ENCODE measurements around the gene LDLRAD2.
"Not testable (repeated sequence)": the region's sequence is repeated elsewhere in the genome, so short reads cannot be mapped to it uniquely, and the experiment has no call there.

The LDLRAD2 gene

DNA sequence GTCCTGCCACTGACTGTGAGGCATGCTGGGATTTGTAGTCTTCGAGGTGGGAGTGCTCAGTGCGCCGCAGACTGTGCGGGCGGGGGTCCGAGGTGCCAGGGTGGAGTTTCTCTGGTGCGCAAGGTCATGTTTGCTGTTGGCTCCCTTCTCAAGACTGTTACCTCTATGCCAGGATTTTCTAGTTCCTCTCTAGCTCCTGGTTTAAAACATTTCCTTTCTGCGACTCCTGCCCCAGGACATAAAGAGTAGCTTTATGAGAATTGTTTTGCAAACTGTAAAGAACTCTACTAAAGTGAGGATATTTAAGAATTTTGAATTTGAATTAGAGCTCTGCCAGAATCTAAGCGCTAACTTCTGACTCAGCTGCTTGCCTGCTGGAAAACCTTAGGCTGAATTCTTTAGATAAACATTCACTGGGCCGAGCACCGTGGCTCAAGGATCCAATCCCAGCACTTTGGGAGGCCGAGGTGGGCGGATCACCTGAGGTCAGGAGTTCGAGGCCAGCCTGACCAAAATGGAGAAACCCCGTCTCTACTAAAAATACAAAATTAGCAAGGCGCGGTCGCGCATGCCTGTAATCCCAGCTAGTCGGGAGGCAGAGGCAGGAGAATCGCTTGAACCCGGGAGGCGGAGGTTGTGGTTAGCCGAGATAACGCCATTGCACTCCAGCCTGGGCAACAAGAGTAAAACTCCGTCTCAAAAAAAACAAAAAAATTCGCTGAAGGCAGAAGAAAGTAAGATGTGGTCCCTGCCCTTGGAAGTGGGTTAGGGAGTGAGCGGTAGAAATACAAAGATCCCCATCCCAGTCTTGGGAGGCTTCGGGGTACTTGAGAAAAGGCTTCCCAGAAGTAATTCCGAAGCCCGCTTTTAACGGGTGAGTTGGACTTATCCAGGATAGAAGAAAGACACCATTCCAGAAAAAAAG, 28.1 kb upstream of the LDLRAD2 start:
- no peak for DNase-seq (ENCODE audit: low spot score)

DNA sequence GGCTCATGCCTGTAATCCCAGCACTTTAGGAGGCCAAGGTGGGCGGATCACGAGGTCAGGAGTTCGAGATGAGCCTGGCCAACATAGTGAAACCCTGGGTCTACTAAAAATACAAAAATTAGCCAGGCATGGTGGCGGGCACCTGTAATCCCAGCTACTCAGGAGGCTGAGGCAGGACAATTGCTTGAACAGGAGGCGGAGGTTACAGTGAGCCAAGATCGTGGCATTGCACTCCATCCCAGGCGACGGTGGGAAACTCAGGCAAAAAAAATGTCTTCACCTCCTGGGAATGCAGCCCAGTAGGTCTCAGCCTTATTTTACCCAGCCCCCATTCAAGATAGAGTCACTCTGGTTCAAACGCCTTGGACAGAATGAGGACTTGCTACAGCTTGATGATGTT, 26.3 kb upstream of the LDLRAD2 start:
- not testable (repeated sequence) for DNase-seq (ENCODE audit: low spot score)

DNA sequence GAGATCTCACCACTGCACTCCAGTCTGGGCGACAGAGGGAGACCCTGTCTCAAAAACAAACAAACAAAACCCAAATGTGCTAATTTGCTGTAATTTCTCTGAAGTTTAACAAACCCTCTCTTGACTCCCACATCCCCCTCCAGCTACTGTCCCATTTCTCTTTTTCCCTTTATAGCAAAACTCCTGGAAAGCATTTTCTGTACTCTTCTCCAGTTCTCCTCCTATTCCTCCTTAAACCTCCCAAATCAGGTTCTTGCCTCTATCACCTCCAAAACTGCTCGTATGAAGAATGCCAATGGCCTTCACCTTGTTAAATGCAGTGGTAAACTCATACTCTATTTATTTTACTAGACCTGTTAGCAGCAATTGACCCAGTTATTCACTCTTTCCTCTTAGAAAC, 25.4 kb upstream of the LDLRAD2 start:
- DNase-seq (ENCODE audit: low spot score), result no peak

DNA sequence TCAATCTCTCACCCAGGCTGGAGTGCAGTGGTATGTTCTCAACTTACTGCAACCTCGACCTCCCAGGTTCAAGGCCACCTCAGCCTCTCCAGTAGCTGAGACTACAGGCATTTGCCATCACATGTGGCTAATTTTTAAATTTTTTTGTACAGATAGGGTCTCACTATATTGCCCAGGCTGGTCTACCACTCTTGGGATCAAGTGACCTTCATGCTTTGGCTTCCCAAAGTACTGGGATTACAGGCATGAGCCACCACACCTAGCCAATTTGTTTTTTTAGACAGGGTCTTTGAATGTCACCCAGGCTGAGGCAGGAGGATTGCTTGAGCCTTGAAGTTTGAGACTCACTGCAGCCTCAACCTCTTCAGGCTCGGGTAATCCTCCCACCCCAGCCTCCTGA, 19.0 kb upstream of the LDLRAD2 start:
- DNase-seq (ENCODE audit: low spot score), result no peak

DNA sequence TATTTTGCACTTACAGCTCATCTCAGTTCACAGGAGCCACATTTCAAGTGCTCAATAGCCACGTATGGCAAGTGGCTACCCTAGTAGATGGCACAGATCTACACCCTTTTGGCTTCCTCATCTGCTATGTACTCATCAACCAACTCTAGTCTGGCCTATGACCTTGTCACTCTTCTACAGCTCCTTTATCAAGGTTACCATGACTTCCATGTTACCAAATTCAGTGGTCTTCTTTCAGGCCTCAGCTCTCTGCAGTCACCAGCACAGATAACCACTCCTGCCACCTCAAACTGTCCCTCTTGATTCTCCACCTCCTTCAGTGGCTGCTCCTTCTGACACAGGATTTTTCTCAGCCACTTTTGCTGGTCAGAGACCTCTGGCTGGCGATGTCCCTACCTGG, 17.4 kb upstream of the LDLRAD2 start:
- no peak for DNase-seq (ENCODE audit: low spot score)

DNA sequence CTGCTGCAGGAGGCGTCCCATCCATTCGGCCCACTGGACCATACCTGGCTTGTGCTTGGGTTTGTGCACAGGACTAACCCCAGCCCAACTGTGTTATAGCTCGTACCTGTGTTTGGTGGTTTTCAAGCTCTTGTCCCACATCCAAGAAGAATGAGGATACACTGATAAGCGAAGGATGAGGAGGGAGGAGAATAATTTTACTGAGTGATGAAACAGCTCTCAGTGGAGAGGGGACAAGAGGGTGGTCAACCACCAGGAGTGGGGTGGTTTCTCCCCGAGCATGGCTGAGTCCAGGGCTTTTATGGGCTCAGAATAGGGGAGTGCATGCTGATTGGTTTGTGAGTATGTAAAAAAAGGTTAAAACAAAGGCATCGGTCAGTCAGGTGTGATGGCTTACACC, 17.0 kb upstream of the LDLRAD2 start:
- no peak for DNase-seq (ENCODE audit: low spot score)

DNA sequence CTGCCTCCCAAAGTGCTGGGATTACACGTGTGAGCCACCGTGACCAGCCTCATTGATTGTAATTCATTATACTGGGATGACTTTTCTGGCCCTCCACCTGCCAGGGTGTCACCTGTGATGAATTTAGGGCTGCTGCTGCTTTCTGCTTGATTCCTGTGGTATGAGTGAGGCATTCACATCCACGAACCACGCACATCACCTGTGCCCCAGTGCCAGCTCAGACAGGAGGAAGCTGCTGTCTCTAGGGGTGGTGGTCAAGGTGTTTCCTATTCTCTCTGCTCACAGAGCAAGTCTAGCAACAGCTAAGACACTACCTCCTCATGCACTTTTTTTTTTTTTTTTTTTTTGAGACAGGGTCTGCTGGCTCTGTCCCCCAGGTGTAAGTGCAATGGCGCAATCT, 12.3 kb upstream of the LDLRAD2 start:
- no peak for DNase-seq (ENCODE audit: low spot score)

DNA sequence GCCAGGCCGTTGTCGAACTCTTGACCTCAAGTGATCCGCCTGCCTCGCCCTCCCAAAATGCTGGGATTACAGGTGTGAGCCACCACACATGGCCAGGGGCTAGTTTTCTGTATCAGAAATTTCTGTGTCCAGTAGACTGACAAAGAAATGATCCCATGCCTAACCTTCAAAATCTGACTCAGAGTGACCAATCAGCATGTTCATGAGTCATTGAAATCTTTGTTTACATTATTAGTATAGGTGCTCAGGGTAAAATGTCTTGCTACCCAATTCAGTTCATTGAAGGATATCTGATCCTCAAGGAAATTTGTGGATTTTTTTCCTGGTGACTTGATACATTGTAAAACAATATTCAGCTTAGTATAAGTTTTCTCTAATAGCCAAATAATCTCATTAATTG, 11.0 kb upstream of the LDLRAD2 start:
- no peak for DNase-seq (ENCODE audit: low spot score)

DNA sequence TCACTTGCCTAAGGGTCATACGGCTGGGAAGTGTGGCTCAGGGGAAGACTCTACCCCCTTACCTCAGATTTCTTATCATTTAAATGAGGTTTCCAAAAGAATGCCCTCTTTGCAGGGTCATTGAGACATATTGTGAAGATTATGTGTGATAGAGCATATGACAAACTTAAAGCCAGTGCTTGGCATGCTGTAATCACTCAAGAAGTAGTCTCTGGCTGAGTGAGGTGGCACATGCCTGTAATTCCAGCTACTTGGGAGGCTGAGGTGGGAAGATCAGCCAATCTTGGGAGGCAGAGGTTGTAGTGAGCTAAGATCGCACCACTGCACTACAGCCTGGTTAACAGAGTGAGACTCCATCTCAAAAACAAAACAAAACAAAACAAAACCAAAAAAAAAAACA, 7.5 kb upstream of the LDLRAD2 start:
- no peak for DNase-seq (ENCODE audit: low spot score)

DNA sequence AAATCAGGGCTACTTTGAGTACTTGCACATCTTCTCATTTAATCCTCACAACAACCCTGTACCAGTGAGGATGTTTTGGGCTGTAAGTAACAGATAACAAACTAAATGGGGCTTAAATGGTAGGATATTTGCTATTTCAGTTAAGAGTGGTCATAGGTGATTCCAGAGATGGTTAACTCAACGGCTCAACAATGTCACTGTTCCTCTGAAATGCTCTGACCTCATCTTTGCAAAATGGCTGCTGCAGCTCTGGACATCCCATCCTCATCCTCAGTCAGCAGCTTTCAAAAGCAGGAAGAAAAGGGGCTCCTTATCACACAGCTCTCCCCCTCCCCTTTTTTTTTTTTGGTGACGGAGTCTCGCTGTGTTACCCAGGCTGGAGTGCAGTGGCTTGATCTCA, 1.5 kb downstream of the LDLRAD2 start:
- DNase-seq (ENCODE audit: low spot score), result no peak

DNA sequence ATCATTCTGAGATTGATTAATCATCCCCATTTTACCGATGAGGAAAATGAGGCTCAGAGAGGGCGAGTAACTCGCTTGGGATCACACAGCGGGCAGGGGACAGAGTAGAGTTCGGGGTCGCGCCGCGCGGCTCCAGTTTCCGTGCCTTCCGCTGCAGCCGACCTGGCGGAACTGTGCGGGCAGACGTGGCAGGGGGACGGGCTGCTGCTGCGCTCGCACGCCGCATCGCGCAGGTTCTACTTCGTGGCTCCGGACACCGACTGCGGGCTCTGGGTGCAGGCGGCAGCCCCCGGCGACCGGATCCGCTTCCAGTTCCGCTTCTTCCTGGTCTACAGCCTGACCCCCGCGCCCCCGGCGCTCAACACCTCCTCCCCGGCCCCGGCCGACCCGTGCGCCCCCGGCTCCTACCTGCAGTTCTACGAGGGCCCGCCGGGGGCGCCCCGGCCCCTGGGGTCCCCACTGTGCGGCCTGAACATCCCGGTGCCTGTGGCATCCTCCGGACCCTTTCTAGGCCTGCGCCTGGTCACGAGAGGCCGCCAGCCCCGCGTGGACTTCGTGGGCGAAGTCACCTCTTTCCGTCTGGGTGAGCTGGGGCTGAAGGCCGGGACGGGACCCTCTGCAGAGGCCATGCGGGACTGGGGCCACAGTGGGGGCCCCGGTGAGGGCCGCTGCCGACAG, 2.3 kb downstream of the LDLRAD2 start:
- peak; percentile 10 for DNase-seq (ENCODE audit: low spot score)

DNA sequence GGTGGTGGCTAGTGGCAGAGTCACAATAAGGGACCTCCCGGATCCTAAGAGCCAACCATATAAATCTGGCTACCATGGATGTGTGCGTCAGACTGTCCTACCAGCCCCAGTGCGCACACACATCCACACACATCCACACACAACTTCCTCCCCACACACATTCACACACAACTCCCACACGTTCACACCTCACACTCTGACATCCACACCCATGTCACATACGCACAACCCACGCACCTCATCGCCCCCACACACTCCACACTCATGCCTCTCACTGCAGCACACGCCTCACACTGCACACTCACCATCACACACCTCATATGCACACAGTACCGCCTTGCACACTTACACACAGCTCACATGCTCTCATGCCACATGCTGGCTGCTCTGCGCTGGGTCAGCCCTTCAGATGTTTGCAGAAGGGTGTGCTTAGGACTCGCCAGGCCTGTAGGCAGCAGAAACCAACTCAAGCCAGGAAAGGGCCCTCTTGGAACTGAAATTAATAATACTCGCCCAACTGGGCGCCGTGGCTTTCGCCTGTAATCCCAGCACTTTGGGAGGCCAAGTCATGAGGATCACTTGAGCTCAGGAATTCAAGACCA, 3.0 kb downstream of the LDLRAD2 start:
- DNase-seq (ENCODE audit: low spot score), result peak; percentile 1

DNA sequence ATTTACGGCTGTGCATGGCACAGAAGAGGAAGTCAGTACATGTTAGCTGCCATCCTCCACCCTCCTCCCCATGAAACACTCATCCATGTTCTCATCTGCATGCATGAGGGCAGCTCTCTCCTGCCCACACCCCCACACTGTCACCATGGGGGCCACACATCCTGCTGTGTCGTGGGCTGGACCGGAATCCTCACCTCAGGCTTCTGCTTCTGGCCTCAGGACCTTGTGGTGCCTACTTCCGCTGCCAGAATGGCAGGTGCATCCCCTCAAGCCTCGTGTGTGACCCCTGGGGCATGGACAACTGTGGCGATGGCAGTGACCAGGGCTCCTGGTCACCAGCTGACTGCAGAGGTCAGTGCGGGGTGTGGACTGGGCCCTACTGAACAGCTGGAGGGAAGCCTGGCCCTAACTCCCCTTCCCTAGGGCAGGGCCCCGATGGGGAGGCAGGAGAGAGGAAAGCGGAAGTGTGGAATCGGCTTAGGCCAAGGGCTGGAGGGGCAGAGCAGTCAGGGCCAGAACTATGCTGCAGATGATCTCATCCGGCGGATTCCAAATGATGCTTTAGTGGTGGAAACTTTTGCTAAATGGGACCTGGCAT, 3.8 kb downstream of the LDLRAD2 start:
- DNase-seq (ENCODE audit: low spot score), result peak; percentile 3

DNA sequence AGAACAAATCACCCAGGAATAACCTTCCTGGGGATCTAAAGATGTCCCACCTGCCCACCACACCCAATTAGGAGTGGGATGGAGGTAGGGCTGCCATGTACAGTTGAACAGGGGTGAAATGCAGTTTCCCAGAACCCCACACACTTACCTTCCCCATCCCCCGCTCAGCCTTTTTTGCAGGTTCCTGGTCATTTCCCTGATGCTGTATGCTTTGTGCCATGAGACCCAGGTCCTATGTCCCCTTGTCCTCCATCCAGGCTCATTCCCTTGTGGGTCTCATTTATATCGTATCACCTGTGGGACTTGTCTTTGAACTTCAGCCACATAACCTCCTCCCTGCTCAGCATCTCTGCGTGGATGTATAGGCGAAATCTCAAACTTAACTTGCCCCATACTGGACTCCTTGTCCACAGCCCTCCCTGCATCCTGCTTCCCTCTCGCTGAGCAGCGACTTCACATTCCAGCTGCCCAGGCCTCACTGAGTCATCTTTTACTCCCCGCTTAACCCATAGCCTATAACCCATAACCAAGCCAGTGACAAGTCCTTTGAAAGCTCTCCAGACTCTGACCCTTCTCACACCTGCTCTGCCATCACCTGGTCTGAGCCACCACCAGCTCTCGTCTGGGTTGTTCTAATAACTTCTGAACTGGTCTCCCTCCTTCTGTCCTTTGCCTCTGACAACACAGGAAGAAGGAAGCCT, 4.7 kb downstream of the LDLRAD2 start:
- DNase-seq (ENCODE audit: low spot score), result peak; percentile 16

DNA sequence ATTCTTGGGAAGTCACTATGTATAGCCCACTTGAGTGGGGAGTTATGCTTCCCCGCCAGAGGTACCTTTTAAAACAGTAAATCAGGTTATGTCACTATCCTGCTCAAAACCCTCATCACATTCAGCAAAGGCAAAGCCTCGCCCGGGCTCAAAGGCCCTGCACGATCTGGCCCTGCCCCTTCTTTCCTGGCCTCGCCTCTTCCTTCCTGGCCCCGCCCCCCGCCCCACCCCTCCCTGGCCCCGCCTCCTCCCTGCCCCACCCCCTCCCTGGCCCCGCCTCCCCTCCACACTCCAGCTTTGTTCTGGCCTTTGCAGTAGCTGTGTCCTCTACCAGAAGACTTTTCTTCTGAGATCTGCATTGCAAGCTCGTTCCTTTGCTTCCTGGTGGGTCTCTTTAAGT, 6.6 kb downstream of the LDLRAD2 start:
- peak; percentile 80 for DNase-seq (ENCODE audit: low spot score)

DNA sequence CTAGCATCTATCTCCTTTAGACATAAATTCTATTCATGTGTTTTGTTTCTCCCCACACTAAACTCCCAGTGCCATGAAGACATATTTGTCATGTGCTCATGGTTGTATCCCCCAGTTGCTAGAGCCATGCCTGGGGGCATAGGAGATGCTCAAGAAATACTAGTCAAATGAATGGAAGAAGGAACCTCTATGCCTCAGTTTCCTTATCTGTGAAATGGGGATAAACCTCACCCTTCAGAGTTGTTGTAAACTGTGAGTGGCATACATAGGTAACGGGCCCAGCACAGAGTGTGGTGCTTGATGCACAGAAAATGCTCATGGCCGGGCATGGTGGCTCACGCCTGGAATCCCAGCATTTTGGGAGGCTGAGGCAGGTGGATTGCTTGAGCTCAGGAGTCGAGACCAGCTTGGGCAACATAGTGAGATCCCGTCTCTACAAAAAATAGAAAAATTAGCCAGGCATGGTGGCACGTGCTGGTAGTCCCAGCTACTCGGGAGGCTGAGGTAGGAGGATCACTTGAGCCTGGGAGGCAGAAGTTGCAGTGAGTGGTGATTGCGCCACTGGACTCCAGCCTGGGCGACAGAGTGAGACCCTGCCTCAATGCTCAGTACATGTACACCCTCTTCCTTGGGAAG, 8.7 kb downstream of the LDLRAD2 start:
- DNase-seq (ENCODE audit: low spot score), result peak; percentile 1

DNA sequence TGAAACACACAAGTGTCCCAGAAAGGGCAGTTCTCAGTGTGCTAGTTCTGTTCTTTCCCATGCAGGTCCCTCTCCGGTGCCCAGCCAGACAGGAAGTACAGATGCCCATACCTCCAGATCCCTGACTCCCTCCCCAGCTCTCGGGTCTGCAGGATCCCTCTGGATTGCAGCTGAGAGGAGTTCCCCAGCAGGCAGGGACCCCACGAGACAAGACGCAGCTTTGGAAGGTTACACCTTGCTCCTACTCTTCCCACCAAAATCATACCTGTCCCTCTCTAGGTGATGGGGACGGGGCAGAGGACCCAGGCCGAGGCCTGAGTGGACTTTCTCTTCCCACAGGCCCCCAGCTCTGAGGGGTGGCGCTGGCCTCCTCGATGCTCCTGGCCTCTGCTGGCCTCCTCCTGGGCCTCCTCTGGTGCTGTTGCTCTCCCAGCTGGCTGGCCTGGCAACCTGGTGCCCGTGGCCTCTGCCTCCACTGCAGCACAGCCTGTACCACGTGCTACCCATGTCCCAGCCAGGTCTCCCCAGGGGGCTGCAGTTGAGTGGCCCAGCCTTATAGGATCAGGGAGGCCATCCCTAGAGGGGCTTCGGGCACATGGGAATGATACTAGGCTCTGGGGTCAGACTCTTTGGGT, 9.4 kb downstream of the LDLRAD2 start:
- DNase-seq (ENCODE audit: low spot score), result peak; percentile 13

DNA sequence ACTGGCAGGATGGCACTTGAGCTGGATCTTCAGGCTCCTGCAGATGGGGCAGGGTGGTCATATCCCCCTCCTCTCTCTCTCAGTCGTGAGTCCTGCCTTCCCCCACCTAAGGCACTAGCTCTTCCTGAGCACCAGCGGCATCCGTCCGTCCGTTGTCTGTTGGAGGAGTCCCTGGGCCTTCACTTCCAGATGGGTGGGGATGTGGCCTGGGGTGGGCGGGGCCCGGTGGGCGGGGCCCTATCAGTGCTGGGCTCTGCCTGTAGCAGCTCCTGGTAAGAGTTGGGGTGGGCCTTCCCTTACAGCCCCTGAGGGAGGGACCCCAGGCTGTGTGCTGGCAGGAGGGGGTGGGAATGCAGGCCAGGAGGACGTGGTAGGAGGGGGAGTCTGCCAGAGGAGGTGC, 10.3 kb downstream of the LDLRAD2 start:
- DNase-seq (ENCODE audit: low spot score), result no peak

DNA sequence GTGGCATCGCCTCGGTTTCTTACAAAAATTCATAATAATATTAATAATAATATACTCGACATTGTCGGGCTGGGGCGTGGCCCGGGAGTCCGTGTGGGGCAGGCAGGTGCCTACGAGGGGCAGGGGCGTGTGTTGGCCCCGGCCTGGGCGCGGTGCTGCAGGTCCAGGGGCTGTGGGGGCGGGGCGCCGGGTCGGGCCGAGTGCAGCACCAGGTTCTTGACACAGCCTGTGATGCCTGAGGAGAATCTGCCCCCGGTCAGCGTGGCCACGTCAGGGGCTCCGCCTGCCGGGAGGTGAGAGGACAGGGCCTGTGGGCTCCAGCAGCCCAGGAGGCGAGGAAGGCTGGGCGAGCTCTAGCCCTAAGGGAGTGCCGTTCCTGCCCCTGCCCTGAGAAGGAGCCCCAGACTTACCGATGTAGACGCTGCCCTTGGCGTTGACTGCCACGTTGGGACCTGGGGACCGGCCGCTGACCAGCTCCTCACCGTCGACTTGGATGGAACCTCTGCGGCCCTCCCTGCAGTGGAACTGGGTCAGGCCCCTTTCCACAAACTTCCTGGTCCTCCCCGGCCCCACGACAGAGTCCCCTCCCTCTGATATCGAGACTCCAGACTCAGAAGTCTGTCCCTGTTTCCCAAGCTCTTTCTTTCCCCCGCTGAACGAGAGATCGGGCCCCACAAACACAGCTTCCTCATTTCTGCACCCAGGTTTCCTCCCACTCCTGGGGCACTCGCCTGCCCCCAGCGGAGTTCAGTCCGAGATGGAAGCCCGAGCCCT, 11.3 kb downstream of the LDLRAD2 start:
- DNase-seq (ENCODE audit: low spot score), result no peak

DNA sequence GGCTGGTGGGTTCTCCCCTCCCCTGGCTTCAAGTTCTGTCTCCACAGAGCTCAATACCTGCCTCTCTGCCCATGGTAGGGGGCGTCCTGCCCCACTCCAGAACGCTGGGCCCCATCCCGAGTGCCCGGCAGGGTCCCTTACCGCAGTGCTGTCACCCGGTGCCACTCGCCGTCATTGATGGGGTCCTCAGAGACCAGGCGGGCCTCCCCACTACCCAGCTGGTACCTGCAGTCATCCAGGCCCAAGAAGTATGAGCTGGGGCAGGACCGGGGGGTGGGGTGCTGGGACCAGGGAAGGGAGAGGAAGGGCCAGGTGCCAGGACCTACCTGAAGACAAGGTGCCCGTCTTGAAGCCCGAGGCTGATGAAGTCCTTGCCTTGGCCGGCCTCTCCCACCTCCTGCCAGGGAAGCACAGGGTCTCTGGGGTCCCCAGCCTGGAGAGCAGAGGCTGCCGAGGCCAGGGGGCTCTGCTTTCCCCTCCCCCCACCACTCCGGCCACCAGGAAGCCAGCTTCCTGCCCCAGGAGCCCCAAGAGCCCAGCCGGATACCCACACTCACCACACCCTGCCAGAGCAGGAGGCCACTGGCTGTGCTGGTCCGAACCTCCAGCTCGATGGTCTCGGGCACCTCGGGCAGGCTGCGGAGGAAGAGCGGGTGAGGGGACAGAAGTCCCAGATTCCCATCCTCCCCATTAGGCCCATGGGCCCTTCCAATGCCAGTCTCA, 12.1 kb downstream of the LDLRAD2 start:
- DNase-seq (ENCODE audit: low spot score), result no peak
